ENCODE results near the gene IFT172. TPM values are rescaled to one million over a fixed set of nuclear protein-coding genes. Genes with fewer than 3 reads are reported as not detected.
A peak's percentile ranks its signal among the peaks of the same experiment; 100 is the strongest.

The IFT172 gene
- total RNA-seq, 1 donor from 2014 or later, result 43.6 TPM

DNA sequence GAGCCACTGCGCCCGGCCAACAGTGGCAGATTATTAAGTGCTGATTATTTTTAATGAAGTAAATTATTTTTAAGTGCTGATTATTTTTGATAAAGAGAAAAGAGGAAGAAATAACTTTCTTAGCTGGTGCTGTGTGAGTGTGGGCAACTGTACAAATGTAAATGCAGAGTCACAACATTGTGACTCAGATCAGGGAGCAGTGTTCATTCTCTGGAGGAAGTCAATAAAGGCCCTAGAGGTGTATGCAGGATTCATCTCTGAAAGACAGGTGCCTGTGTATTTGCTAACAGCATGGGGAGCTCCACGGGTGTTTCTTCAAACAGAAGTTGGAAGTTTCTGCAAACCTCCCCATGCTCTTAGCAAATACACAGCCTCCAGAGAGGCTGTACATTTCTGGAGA is 41.2 kb downstream of the IFT172 start:
- Mint-ChIP-seq H3K27me3 (ENCODE audit: unreplicated experiment) (no peaks in the 10 kb centered on the region), H3K27ac (ENCODE audit: unreplicated experiment) (no peak overlapping the region), H3K9me3 (ENCODE audit: unreplicated experiment) (no peaks in the 10 kb centered on the region), H3K4me1 (ENCODE audit: low read depth, unreplicated experiment) (no peaks in the 10 kb centered on the region), H3K4me3 (ENCODE audit: unreplicated experiment) (no peak overlapping the region), H3K36me3 (ENCODE audit: unreplicated experiment) (peaks cover 6% of the 10 kb centered on the region)
- DNase-seq, result no peak
- TF ChIP-seq CTCF (IDR thresholded peaks at IDR 0.05; ENCODE audit: partially characterized antibody, unreplicated experiment), result no peak

DNA sequence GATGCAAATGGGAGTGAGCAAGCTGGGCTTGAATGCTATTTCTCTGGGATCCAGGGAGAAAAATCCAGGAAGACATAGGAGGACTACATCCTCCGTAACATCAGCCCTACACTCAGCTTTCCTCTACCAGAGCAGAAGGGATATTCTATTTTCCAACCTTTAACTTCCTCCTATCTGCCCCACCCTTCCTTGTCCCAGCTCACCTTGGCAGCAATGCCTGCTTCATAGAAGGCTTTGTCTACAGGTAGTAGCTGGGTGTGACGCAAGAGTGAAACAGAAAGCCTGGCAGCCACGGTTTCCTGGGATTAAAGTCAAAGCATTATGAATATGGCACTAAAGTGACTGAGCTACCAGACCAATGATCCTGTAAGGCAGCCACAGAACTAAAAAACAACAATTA is 43.5 kb downstream of the IFT172 start:
- Mint-ChIP-seq H3K4me3 (ENCODE audit: unreplicated experiment) (no peak overlapping the region), H3K9me3 (ENCODE audit: unreplicated experiment) (peaks cover 2% of the 10 kb centered on the region), H3K27ac (ENCODE audit: unreplicated experiment) (no peak overlapping the region), H3K27me3 (ENCODE audit: unreplicated experiment) (no peaks in the 10 kb centered on the region), H3K4me1 (ENCODE audit: low read depth, unreplicated experiment) (no peaks in the 10 kb centered on the region), H3K36me3 (ENCODE audit: unreplicated experiment) (peaks cover 6% of the 10 kb centered on the region)
- no peak for DNase-seq
- no peak for TF ChIP-seq CTCF (IDR thresholded peaks at IDR 0.05; ENCODE audit: partially characterized antibody, unreplicated experiment)

DNA sequence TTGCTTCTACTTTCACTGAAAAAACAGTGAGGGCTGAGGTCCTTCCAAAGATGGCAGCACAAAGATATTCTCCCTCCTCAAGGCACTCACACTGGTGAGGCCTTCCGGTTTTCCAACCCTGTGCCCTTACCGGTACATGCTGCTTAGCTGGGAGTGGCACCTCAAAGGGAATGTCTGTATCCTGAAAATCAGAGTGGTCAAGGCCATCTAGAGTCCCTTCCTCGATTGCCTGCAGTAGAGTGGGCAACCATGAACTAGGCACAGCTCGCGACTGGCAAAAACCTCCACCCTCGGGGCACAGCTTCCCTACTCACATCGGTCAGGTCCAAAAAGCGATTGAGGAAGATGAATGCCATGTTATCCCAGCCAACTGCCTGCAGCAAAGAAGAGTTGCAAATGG is 43.9 kb downstream of the IFT172 start:
- peaks cover 2% of the 10 kb centered on the region for H3K9me3 Mint-ChIP-seq (ENCODE audit: unreplicated experiment)
- H3K4me1 Mint-ChIP-seq (ENCODE audit: low read depth, unreplicated experiment), result no peaks in the 10 kb centered on the region
- no peak for TF ChIP-seq CTCF (IDR thresholded peaks at IDR 0.05; ENCODE audit: partially characterized antibody, unreplicated experiment)
- H3K36me3 Mint-ChIP-seq (ENCODE audit: unreplicated experiment), result peaks cover 6% of the 10 kb centered on the region
- no peaks in the 10 kb centered on the region for H3K27me3 Mint-ChIP-seq (ENCODE audit: unreplicated experiment)
- no peak overlapping the region for H3K27ac Mint-ChIP-seq (ENCODE audit: unreplicated experiment)
- H3K4me3 Mint-ChIP-seq (ENCODE audit: unreplicated experiment), result no peak overlapping the region
- no peak for DNase-seq

- TF ChIP-seq CTCF (IDR thresholded peaks at IDR 0.05; ENCODE audit: partially characterized antibody, unreplicated experiment), result no peak
- Mint-ChIP-seq H3K36me3 (ENCODE audit: unreplicated experiment) (peaks cover 10% of the 10 kb centered on the region), H3K27me3 (ENCODE audit: unreplicated experiment) (peaks cover 2% of the 10 kb centered on the region), H3K4me3 (ENCODE audit: unreplicated experiment) (no peak overlapping the region), H3K27ac (ENCODE audit: unreplicated experiment) (no peak overlapping the region), H3K9me3 (ENCODE audit: unreplicated experiment) (peaks cover 4% of the 10 kb centered on the region), H3K4me1 (ENCODE audit: low read depth, unreplicated experiment) (no peaks in the 10 kb centered on the region)
- DNase-seq, result no peak
These were observed 44.4 kb downstream of the IFT172 start for GRCh38 chr2:27445155-27445554.

DNA sequence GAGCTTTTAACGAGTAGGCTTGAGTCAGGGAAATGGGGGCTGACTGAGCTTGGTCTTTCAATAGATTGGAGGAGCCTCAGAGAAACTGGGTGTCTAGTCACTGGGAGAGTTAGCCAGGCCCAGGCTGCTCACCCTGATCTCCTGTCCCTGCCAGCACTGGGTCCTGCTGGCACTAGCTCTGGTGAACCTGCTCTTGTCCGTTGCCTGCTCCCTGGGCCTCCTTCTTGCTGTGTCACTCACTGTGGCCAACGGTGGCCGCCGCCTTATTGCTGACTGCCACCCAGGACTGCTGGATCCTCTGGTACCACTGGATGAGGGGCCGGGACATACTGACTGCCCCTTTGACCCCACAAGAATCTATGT is 46.6 kb downstream of the IFT172 start:
- no peak for TF ChIP-seq CTCF (IDR thresholded peaks at IDR 0.05; ENCODE audit: partially characterized antibody, unreplicated experiment)
- peaks cover 2% of the 10 kb centered on the region for H3K27me3 Mint-ChIP-seq (ENCODE audit: unreplicated experiment)
- H3K27ac Mint-ChIP-seq (ENCODE audit: unreplicated experiment), result peak overlapping the region; percentile 43
- H3K9me3 Mint-ChIP-seq (ENCODE audit: unreplicated experiment), result peaks cover 4% of the 10 kb centered on the region
- H3K4me1 Mint-ChIP-seq (ENCODE audit: low read depth, unreplicated experiment), result no peaks in the 10 kb centered on the region
- peaks cover 10% of the 10 kb centered on the region for H3K36me3 Mint-ChIP-seq (ENCODE audit: unreplicated experiment)
- DNase-seq, result no peak
- H3K4me3 Mint-ChIP-seq (ENCODE audit: unreplicated experiment), result no peak overlapping the region

All from glutamatergic neuron (in vitro differentiated cells).